AG09309 (cell line): ENCODE measurements around the gene ARHGAP24.

Experiments
- DNase-seq: peaks from one replicate; pipeline ENCODE4 v3.0.0-alpha.2; 2010; ENCODE audit warnings: low read depth
- H3K4me3 ChIP-seq: 2 replicates; pipeline ENCODE4 v1.5.1; 2011; ENCODE audit warnings: mild to moderate bottlenecking, low read depth, low read length, moderate library complexity; ENCODE audit not compliant: control insufficient read depth
- TF ChIP-seq, protein P1 (sequence below): IDR thresholded peaks from 2 replicates; pipeline ENCODE4 v1.5.1; 2011; ENCODE audit warnings: mild to moderate bottlenecking, low read depth, low read length, inconsistent platforms; ENCODE audit not compliant: insufficient read depth, control insufficient read depth; ENCODE audit errors: missing control alignments

ARHGAP24 gene

DNA sequence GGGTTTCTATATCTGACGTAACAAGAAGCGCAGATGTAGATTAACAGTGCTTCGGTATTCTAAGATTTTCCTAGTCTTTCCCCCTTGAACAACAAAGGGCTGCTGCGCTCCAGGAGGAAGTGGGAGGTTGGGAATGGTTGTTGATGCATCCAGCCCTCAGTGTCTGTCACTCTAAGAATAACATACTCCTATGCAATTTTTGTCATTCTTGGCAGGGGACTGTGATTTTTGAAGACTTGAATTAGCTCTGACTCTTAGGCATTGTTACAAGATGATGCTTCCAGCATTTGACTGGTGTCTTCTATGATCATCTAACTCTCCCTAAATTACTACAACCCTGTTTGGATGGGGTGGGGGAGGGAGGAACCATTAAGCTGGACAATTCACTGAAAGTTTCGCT lies 394.2 kb downstream of the ARHGAP24 start:
- no peak overlapping the region for H3K4me3 ChIP-seq
- TF ChIP-seq, protein P1, sequence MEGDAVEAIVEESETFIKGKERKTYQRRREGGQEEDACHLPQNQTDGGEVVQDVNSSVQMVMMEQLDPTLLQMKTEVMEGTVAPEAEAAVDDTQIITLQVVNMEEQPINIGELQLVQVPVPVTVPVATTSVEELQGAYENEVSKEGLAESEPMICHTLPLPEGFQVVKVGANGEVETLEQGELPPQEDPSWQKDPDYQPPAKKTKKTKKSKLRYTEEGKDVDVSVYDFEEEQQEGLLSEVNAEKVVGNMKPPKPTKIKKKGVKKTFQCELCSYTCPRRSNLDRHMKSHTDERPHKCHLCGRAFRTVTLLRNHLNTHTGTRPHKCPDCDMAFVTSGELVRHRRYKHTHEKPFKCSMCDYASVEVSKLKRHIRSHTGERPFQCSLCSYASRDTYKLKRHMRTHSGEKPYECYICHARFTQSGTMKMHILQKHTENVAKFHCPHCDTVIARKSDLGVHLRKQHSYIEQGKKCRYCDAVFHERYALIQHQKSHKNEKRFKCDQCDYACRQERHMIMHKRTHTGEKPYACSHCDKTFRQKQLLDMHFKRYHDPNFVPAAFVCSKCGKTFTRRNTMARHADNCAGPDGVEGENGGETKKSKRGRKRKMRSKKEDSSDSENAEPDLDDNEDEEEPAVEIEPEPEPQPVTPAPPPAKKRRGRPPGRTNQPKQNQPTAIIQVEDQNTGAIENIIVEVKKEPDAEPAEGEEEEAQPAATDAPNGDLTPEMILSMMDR: no peak
- DNase-seq: no peak

- DNase-seq: no peak
- no peak overlapping the region for H3K4me3 ChIP-seq
- TF ChIP-seq, protein P1: no peak
Observed at GRCh38 chr4:85870298-85871083, 395.5 kb downstream of the ARHGAP24 start.

- no peak overlapping the region for H3K4me3 ChIP-seq
- TF ChIP-seq, protein P1: no peak
- DNase-seq: no peak
Observed at GRCh38 chr4:85873566-85873965, 398.6 kb downstream of the ARHGAP24 start.

- TF ChIP-seq, protein P1: no peak
- H3K4me3 ChIP-seq: no peak overlapping the region
- DNase-seq: no peak
Observed at GRCh38 chr4:85879518-85879917, 404.6 kb downstream of the ARHGAP24 start.

- TF ChIP-seq, protein P1: no peak
- no peak overlapping the region for H3K4me3 ChIP-seq
- no peak for DNase-seq
Observed at GRCh38 chr4:85883180-85883579, 408.2 kb downstream of the ARHGAP24 start.

DNA sequence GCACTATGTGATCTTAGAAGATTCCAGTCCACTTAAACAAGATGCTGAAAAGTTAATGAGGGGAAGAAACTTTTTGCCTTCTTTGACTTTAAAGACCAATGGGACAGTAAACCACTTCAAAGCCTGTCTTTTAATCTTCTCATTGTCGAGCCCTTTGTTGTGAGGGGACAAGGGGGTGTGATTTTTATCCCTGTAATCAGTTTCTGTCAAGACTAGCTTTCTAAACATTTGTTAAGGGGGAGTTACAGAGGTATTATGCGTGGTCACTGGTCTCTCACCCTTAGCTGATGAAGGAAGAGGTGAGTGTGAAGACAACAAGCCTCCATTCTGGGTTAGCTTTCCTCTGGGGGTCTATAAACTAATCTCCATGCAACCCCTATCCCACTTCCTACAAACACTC lies 409.3 kb downstream of the ARHGAP24 start:
- TF ChIP-seq, protein P1: no peak
- no peak for DNase-seq
- no peak overlapping the region for H3K4me3 ChIP-seq
